K562 (cell line): ENCODE data around the gene P2RY14. TPM values are rescaled to one million over a fixed set of nuclear protein-coding genes. Genes with fewer than 3 reads are reported as not detected.
A peak's percentile ranks its signal among the peaks of the same experiment; 100 is the strongest.

Experiments used
- ATAC-seq: fragments of 200-7000 bp; cut with Tn5 transposase; 3 replicates; pipeline ENCODE4 v1.9.1; 2020; ENCODE audit warnings: moderate library complexity
- BruUV-seq: library from RNA; stranded (reverse); fragments of 400-500 nt; replicated peaks from 2 replicates; lab custom pipeline; 2021; lab: Mats Ljungman, UMichigan
- CTCF ChIA-PET: fragments of 300-600 bp; formaldehyde crosslinking; extraction: SDS; loops from one replicate; lab custom pipeline; 2021; ENCODE audit warnings: low intra/inter-chr PET ratio; lab: Yijun Ruan, JAX
- POLR2A ChIA-PET: fragments of 300-600, 350-650 bp; sonication (Branson Sonifier 250); formaldehyde crosslinking; extraction: SDS; loops from one replicate; lab custom pipeline; 2021; ENCODE audit warnings: antibody characterized with exemption, inconsistent platforms; lab: Yijun Ruan, JAX
- DNase-seq, 4 experiments: peaks; one replicate each; pipeline versions ENCODE4 v3.0.0 to v3.0.0-alpha.2; 2011 to 2018; ENCODE audit warnings: low spot score in 3 of 4, mixed read lengths in 3 of 4; ENCODE audit errors: extremely low read depth in 1 of 4
- FAIRE-seq: peaks from 2 replicates; lab custom pipeline; 2011; peaks lifted over from hg19 to GRCh38; lab: Jason Lieb, UNC
- H2AFZ ChIP-seq: 2 replicates; pipeline ENCODE4 v1.6.0; 2011; ENCODE audit warnings: low read depth, low read length, control low read depth, inconsistent platforms
- H3K27ac ChIP-seq: fragments of 200-600 bp; 3 replicates; pipeline ENCODE4 v1.8.0; 2011; ENCODE audit warnings: low read depth, mild to moderate bottlenecking, control low read depth, inconsistent platforms, low read length, moderate library complexity, mixed read lengths; ENCODE audit errors: extremely low read depth
- H3K27me3 ChIP-seq, 2 experiments: fragments of 300-600 bp in 1 of 2; 2 replicates in 1 of 2; 3 replicates in 1 of 2; pipeline versions ENCODE4 v1.6.0 to v1.8.0; 2011; ENCODE audit warnings: inconsistent platforms in 2 of 2, low read length in 2 of 2, mild to moderate bottlenecking in 1 of 2, mixed read lengths in 1 of 2, moderate library complexity in 1 of 2; ENCODE audit not compliant: control insufficient read depth in 2 of 2, insufficient read depth in 2 of 2
- H3K36me3 ChIP-seq: fragments of 300-600 bp; 3 replicates; pipeline ENCODE4 v1.8.0; 2011; ENCODE audit warnings: mild to moderate bottlenecking, low read length, inconsistent platforms; ENCODE audit not compliant: control insufficient read depth, insufficient read depth
- H3K4me1 ChIP-seq, 2 experiments: fragments of 200-600 bp in 1 of 2; replicated peaks in 1 of 2; 2 replicates in 1 of 2; 3 replicates in 1 of 2; pipeline versions ENCODE4 v1.5.1 to v1.8.0; 2011; ENCODE audit warnings: inconsistent platforms in 2 of 2, low read length in 2 of 2, mild to moderate bottlenecking in 1 of 2, mixed read lengths in 1 of 2, moderate library complexity in 1 of 2; ENCODE audit not compliant: control insufficient read depth in 2 of 2, insufficient read depth in 2 of 2
- H3K4me2 ChIP-seq: 2 replicates; pipeline ENCODE4 v1.6.1; 2011; ENCODE audit warnings: low read length, control low read depth, inconsistent platforms, mixed read lengths; ENCODE audit not compliant: insufficient read depth
- H3K4me3 ChIP-seq: fragments of 200-600 bp; sonication (generic), shearing (Covaris generic); 2 replicates; pipeline ENCODE4 v1.5.1; 2016; ENCODE audit warnings: control low read depth, inconsistent platforms
- H3K79me2 ChIP-seq: fragments of 200-600 bp; 3 replicates; pipeline ENCODE4 v1.8.0; 2011; ENCODE audit warnings: low read length, inconsistent platforms; ENCODE audit not compliant: control insufficient read depth, insufficient read depth
- H3K9ac ChIP-seq, 2 experiments: 2 replicates each; pipeline versions ENCODE4 v1.6.0 to v1.6.1; 2011; ENCODE audit warnings: low read depth in 2 of 2, low read length in 2 of 2, control low read depth in 1 of 2, inconsistent platforms in 1 of 2, mild to moderate bottlenecking in 1 of 2, mixed read lengths in 1 of 2; ENCODE audit not compliant: insufficient read depth in 1 of 2
- H3K9me1 ChIP-seq: one replicate; pipeline ENCODE4 v1.6.0; 2011; ENCODE audit warnings: inconsistent platforms, mild to moderate bottlenecking, low read length, moderate library complexity; ENCODE audit not compliant: control insufficient read depth, insufficient read depth
- H3K9me3 ChIP-seq: replicated peaks from 2 replicates; pipeline ENCODE4 v1.5.1; 2011; ENCODE audit warnings: low read depth, low read length, inconsistent platforms; ENCODE audit not compliant: control insufficient read depth, insufficient read depth
- H4K20me1 ChIP-seq: replicated peaks from 2 replicates; pipeline ENCODE4 v1.6.1; 2011; ENCODE audit warnings: low read length, inconsistent platforms, mixed read lengths; ENCODE audit not compliant: control insufficient read depth, insufficient read depth
- CBX3 ChIP-seq, 2 experiments: IDR thresholded peaks; 1 replicate in 1 of 2; 2 replicates in 1 of 2; pipeline ENCODE4 v1.6.1; 2012; ENCODE audit warnings: inconsistent platforms in 2 of 2, low read length in 2 of 2, borderline replicate concordance in 1 of 2, control low read depth in 1 of 2
- CXXC5 ChIP-seq: fragments of 250-450 bp; sonication (Bioruptor Pico); IDR thresholded peaks from 2 replicates; pipeline ENCODE4 v1.8.0; 2022; ENCODE audit warnings: inconsistent platforms, mild to moderate bottlenecking, moderate library complexity
- POLR2AphosphoS5 ChIP-seq: IDR thresholded peaks from 2 replicates; pipeline ENCODE4 v1.6.1; 2011; ENCODE audit warnings: mild to moderate bottlenecking, low read depth, low read length, moderate library complexity; ENCODE audit not compliant: control insufficient read depth, insufficient read depth
- POLR2B ChIP-seq: fragments of 450-650 bp; IDR thresholded peaks from 2 replicates; pipeline ENCODE4 v1.6.1; 2018; ENCODE audit warnings: low read depth; ENCODE audit not compliant: partially characterized antibody
- ZBTB17 ChIP-seq: fragments of 450-650 bp; formaldehyde crosslinking; IDR thresholded peaks from 2 replicates; pipeline ENCODE4 v1.4.0; 2020; ENCODE audit warnings: mild to moderate bottlenecking
- ZNF695 ChIP-seq: fragments of 450-650 bp; formaldehyde crosslinking; IDR thresholded peaks from 2 replicates; pipeline ENCODE4 v1.4.0; 2020; ENCODE audit warnings: mild to moderate bottlenecking, moderate library complexity
- WGBS: fragments of 100-300 bp; shearing (Covaris generic); methylation state at CpG from one replicate; pipeline ENCODE4 v1.1.6; 2016; ENCODE audit warnings: low coverage, mixed read lengths; ENCODE audit not compliant: insufficient coverage; ENCODE audit errors: missing lambda C conversion rate; 5-methylcytosine and 5-hydroxymethylcytosine counted together
- in situ Hi-C: fragments of 300-500 bp; cut with MboI; formaldehyde crosslinking; loops from 4 replicates; pipeline ENCODE4 v1.15.0; 2018; ENCODE audit warnings: inconsistent platforms, mixed read lengths
- intact Hi-C: fragments of 100-400 bp; cut with micrococcal nuclease; formaldehyde crosslinking; loops from 2 replicates; pipeline ENCODE4 v1.14.2; 2022
- polyA plus RNA-seq, 8 experiments: library from polyadenylated mRNA; depleted of rRNA in 4 of 8; stranded (reverse) in 5 of 8; unstranded in 3 of 8; fragments of >200 nt; fragmentation: Nextera tagmentation in 2 of 8; fragmentation: Illumina TruSeq in 1 of 8; extraction: Ambion mirVana in 2 of 8; extraction: Trizol in 1 of 8; gene quantifications; 2 replicates each; pipeline versions ENCODE4 v1.2.1 to v1.2.3, GENCODE V29; 2011 to 2014; ENCODE audit warnings: inconsistent platforms in 1 of 8, missing spikeins in 1 of 8
- total RNA-seq, 7 experiments: library from RNA; depleted of rRNA in 6 of 7; stranded (reverse); fragments of >200 nt in 6 of 7; fragmentation: Illumina TruSeq in 2 of 7; extraction: Trizol in 2 of 7; gene quantifications; 2 replicates each; pipeline versions ENCODE4 v1.2.1 to v1.2.3, GENCODE V29; 2011 to 2021; ENCODE audit warnings: low replicate concordance in 1 of 7
- TF ChIP-seq, protein P1 (sequence below): fragments of 250-450 bp; sonication (Bioruptor Pico); IDR thresholded peaks from 2 replicates; pipeline ENCODE4 v1.5.0; 2021; ENCODE audit warnings: mild to moderate bottlenecking, moderate library complexity
- TF ChIP-seq, protein P2 (sequence below): fragments of 250-450 bp; sonication (Bioruptor Pico); IDR thresholded peaks from 2 replicates; pipeline ENCODE4 v1.5.0; 2021

P2RY14 gene
- total and polyA plus RNA-seq, 9 of the 15 experiments (the other 6 are each of a cell fraction or from before 2014, with no cell fraction given) = not detected

DNA sequence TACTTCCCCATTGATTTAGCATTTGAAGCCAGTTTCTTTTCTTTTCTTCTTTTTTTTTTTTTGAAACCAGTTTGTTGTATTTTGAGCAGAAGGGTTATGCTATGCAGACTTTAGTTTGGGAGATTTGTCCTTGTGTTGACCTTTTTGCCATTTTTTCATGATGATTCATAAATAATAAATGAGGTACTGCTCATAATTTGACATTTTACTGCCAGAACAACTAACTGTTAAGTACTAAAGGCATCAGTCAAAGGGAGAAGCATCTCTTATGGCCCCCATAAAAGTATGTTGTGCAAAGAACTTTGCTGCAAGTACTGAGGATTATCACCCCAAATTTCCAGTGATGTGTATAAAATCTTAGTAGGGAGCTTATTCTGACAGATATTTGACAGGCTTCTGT lies 40.0 kb upstream of the P2RY14 start (continued):
- TF ChIP-seq, protein P1, sequence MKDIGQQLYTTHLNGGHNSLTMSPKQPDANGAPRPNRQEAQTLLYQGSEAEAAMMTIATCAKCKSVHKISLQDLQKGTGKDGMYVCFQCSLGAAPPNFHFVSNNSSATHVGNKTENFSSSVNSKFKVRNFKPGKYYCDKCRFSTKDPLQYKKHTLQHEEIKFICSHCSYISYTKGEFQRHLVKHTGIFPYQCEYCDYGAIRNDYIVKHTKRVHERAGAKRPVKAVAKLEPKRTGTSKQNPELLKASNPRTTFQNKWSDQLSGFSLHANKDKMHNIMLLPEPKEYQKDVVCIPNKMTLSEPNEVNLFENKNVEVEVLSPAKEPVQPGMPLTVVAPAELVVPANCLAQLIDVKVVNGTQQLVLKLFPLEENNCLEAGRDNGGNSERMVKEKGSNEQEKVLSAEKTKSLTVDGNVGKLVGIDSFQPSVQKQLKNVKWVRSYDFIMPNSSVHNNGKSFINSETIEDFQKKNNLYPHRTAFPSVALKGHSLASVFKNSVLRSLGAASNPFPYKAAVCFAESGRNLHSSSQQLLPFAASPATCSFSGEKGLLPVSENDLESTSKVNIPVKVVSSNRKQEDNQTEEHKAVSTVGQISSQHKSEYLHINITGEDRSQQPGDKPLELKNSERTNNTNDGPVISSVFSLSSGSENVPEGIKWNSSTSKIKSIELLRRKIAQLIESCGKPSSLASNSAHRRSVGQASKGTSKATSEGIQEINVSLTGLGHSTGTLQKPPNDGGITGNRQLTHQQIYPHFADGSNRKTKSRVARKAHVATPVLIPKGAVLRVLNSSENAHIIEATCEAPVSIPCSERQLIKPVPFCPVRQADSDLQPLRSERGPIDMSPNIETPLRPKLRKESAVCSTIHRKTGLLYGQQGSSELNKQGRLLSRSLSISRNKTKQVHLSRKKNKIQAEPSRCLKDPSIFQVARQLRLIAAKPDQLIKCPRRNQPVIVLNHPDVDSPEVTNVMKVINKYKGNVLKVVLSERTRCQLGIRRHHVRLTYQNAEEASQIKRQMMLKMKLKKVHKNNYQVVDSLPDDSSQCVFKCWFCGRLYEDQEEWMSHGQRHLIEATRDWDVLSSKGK (CRISPR knock-in tag) = no peak

DNA sequence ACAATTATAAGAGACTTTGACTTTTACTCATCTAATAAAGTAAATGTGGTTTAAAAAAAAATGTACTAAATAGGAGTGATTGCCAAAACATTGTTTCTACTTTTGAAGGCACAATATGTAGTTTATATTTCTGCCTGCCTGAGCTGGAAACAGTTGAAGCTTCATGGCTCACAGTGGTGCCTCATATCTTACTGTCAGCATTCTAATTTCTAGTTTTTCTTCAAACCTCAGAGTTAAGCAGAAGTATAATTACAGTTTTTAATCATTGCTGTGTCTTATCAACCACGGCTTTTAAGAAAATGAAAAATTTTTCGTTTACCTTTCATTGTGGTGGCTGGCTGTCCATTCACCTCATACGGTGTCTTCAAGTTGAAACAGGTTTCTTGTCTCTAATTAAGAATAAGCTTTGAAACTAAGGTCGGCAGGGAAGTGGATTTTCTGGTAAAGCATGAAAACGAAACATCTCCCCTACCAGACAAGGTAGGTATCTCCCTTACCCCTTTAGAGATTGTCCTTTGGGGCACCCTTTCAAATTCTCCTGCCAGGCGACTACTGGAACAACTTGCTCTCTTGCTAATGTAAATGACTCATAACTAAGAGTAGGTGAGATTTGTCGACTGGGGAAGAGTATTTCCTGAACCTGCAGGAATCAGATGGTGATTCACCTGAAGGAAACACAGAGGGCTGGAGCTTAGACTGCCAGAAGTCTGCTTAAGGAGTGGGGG lies 38.1 kb upstream of the P2RY14 start, which contains the start of gene GPR87:
TSS of gene GPR87 (minus strand) at position 554 of the 725 bp plus-strand sequence. CDS start 16,720 bp downstream, outside the sequence.
- no peak within 1 kb of the TSS for H3K4me2 ChIP-seq
- intact Hi-C loops = no loop called here
- peaks cover 4 to 12% of the 10 kb centered on the region in 2 experiments; a peak in 4 of 5 replicates for H3K27me3 ChIP-seq
- no TSS peak for BruUV-seq
- H3K9me3 ChIP-seq = no peaks in the 10 kb centered on the region
- H3K4me1 ChIP-seq = no peaks in the 10 kb centered on the region
- no peak within 1 kb of the TSS for H3K27ac ChIP-seq
- no peak within 1 kb of the TSS for H3K4me3 ChIP-seq
- POLR2A ChIA-PET = no interaction called here
- DNase-seq = no peak
- WGBS = 2% methylated on average over 7 of the region's 7 CpGs
- no peaks in the 10 kb centered on the region for H4K20me1 ChIP-seq
- H3K9ac ChIP-seq = no peak within 1 kb of the TSS
- no peak within 1 kb of the TSS for H2AFZ ChIP-seq
- peak; percentile 35 for FAIRE-seq
- no peak for ATAC-seq
- TF ChIP-seq ZBTB17 (CRISPR knock-in tag) = no peak
- TF ChIP-seq POLR2B = no peak
- TF ChIP-seq CXXC5 (CRISPR knock-in tag) = no peak
- no peak for TF ChIP-seq ZNF695 (CRISPR knock-in tag)
- TF ChIP-seq, protein P2, sequence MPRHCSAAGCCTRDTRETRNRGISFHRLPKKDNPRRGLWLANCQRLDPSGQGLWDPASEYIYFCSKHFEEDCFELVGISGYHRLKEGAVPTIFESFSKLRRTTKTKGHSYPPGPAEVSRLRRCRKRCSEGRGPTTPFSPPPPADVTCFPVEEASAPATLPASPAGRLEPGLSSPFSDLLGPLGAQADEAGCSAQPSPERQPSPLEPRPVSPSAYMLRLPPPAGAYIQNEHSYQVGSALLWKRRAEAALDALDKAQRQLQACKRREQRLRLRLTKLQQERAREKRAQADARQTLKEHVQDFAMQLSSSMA (CRISPR knock-in tag) = no peak
- TF ChIP-seq CBX3 (IDR thresholded peaks at IDR 0.05; ENCODE audit: borderline replicate concordance in 1 of 2, low read length in 2 of 2) = no peak
- no peak for TF ChIP-seq POLR2AphosphoS5
- CTCF ChIA-PET = no interaction called here
- in situ Hi-C loops = no loop called here
- no peaks in the 10 kb centered on the region for H3K79me2 ChIP-seq
- H3K9me1 ChIP-seq = no peaks in the 10 kb centered on the region
- H3K36me3 ChIP-seq = no peaks in the 10 kb centered on the region
